ENCODE data around the gene RPL35A. TPM values are rescaled to one million over a fixed set of nuclear protein-coding genes. Genes with fewer than 3 reads are reported as not detected.

Gene RPL35A
- total and polyA plus RNA-seq, 2 of the 4 experiments (the other 2 are of a cell fraction) = 906 to 1,064 TPM

- no TSS peak for BruUV-seq (replicated peaks)
- no peak overlapping the region for H3K18ac ChIP-seq (ENCODE audit: low read depth, low read length)
- no peaks in the 10 kb centered on the region for H3K9me3 ChIP-seq (ENCODE audit: control insufficient read depth, insufficient read depth, low read length)
- TF ChIP-seq BHLHE40 (IDR thresholded peaks at IDR 0.05; ENCODE audit: low read depth, low read length) (no peak), MAZ (IDR thresholded peaks at IDR 0.05; ENCODE audit: borderline replicate concordance, low read depth, low read length) (no peak), NFE2L2 (IDR thresholded peaks at IDR 0.05; ENCODE audit: low read depth, low read length) (no peak), RFX5 (IDR thresholded peaks at IDR 0.05; ENCODE audit: low read depth, low read length) (no peak), CEBPB (IDR thresholded peaks at IDR 0.05; ENCODE audit: low read depth, low read length) (no peak), POLR2A (IDR thresholded peaks at IDR 0.05; ENCODE audit: low read depth, low read length) (no peak), RCOR1 (IDR thresholded peaks at IDR 0.05; ENCODE audit: insufficient replicate concordance, low read length) (no peak), MXI1 (IDR thresholded peaks at IDR 0.05; ENCODE audit: borderline replicate concordance, low read depth, low read length) (no peak), FOS (IDR thresholded peaks at IDR 0.05; ENCODE audit: low read depth, low read length) (no peak), RAD21 (IDR thresholded peaks at IDR 0.05; ENCODE audit: low read length) (no peak)
- TF ChIP-seq, protein P1, sequence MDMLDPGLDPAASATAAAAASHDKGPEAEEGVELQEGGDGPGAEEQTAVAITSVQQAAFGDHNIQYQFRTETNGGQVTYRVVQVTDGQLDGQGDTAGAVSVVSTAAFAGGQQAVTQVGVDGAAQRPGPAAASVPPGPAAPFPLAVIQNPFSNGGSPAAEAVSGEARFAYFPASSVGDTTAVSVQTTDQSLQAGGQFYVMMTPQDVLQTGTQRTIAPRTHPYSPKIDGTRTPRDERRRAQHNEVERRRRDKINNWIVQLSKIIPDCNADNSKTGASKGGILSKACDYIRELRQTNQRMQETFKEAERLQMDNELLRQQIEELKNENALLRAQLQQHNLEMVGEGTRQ (IDR thresholded peaks at IDR 0.05; ENCODE audit: low read depth, low read length) = no peak
- TF ChIP-seq, protein P2, sequence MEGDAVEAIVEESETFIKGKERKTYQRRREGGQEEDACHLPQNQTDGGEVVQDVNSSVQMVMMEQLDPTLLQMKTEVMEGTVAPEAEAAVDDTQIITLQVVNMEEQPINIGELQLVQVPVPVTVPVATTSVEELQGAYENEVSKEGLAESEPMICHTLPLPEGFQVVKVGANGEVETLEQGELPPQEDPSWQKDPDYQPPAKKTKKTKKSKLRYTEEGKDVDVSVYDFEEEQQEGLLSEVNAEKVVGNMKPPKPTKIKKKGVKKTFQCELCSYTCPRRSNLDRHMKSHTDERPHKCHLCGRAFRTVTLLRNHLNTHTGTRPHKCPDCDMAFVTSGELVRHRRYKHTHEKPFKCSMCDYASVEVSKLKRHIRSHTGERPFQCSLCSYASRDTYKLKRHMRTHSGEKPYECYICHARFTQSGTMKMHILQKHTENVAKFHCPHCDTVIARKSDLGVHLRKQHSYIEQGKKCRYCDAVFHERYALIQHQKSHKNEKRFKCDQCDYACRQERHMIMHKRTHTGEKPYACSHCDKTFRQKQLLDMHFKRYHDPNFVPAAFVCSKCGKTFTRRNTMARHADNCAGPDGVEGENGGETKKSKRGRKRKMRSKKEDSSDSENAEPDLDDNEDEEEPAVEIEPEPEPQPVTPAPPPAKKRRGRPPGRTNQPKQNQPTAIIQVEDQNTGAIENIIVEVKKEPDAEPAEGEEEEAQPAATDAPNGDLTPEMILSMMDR (conservative IDR thresholded peaks at IDR 0.05; ENCODE audit: low read depth, low read length) = no peak
- no peaks in the 10 kb centered on the region for H3K27me3 ChIP-seq (ENCODE audit: control insufficient read depth, insufficient read depth, low read length)
- DNase-seq (peak; percentile 42), ATAC-seq (ENCODE audit: low read depth) (no peak)
- no peaks in the 10 kb centered on the region for H3K4me1 ChIP-seq (ENCODE audit: control insufficient read depth, insufficient read depth, low read length)
- H2AK9ac ChIP-seq (replicated peaks; ENCODE audit: low read depth, low read length, poor library complexity) = no peak overlapping the region
- no peaks in the 10 kb centered on the region for H3K79me1 ChIP-seq (ENCODE audit: low read depth in 1 of 2, low read length in 2 of 2)
- no peak overlapping the region for H3K9ac ChIP-seq (ENCODE audit: low read depth, low read length)
- H3K27ac ChIP-seq (ENCODE audit: insufficient read depth, low read length) = no peak overlapping the region
- ChIA-PET CTCF (no interaction called here), POLR2A (ENCODE audit: unreplicated experiment) (no interaction called here)
- no peaks in the 10 kb centered on the region; the same call in 1 of the 2 replicates for H3K9me1 ChIP-seq (ENCODE audit: insufficient read depth, low read length)
- H2BK15ac ChIP-seq (ENCODE audit: low read depth, low read length) = no peak overlapping the region
- WGBS, 2 experiments (ENCODE audit: extremely low coverage in 2 of 2, insufficient read length in 1 of 2) = no CpG with 5 or more reads among the region's 2 CpGs
- no peak overlapping the region for H3K56ac ChIP-seq (ENCODE audit: extremely low read depth, insufficient read depth, low read length)
- H3K4me2 ChIP-seq (ENCODE audit: low read depth, low read length) = no peak overlapping the region
- intact Hi-C loops (cut with micrococcal nuclease) (loop anchor here (10.0 kb wide), 1 partner anchor 178 kb away; no protein-coding TSS in a partner anchor), in situ Hi-C loops (cut with MboI; ENCODE audit: low sequenced_read_pairs) (loop anchor here (5.0 kb wide), 1 partner anchor 40 kb away; no protein-coding TSS in a partner anchor), dilution Hi-C loops (cut with HindIII; ENCODE audit: low sequenced_read_pairs, unreplicated experiment) (no loop called here)
- H2BK20ac ChIP-seq (ENCODE audit: low read depth, low read length) = no peak overlapping the region
- H2BK5ac ChIP-seq (ENCODE audit: low read depth, low read length, poor library complexity, severe bottlenecking) = no peak overlapping the region
- no peak overlapping the region for H4K8ac ChIP-seq (ENCODE audit: low read depth in 2 of 2, low read length in 2 of 2)
- H2AK5ac ChIP-seq (ENCODE audit: low read depth, low read length) = no peak overlapping the region
- no peak overlapping the region for H2BK120ac ChIP-seq (ENCODE audit: low read depth, low read length)
- no peak overlapping the region for H2AFZ ChIP-seq (replicated peaks; ENCODE audit: low read length, poor library complexity)
- no peak overlapping the region for H3K14ac ChIP-seq (replicated peaks; ENCODE audit: low read depth, low read length)
- 0 out of 2 replicates have a peak overlapping the region, but pooled peaks have one; percentile 64 for H3K23ac ChIP-seq (ENCODE audit: low read depth, low read length)
- no peak overlapping the region for H4K5ac ChIP-seq (ENCODE audit: low read depth, low read length)
- H3K36me3 ChIP-seq (ENCODE audit: control insufficient read depth, insufficient read depth, low read length) = no peaks in the 10 kb centered on the region
- no peak overlapping the region for H4K91ac ChIP-seq (ENCODE audit: insufficient read depth, low read depth, low read length)
- no peak overlapping the region for H3K4ac ChIP-seq (ENCODE audit: low read depth, low read length)
- no peak overlapping the region for H3K4me3 ChIP-seq (ENCODE audit: insufficient read depth, low read depth, low read length)
- no peaks in the 10 kb centered on the region for H4K20me1 ChIP-seq (ENCODE audit: insufficient read depth, low read length)
These were observed 42.8 kb upstream of the RPL35A start for GRCh38 chr3:197907196-197907595.
